ENCODE measurements around the gene FRMPD4. TPM values are rescaled to one million over a fixed set of nuclear protein-coding genes. Genes with fewer than 3 reads are reported as not detected.

The FRMPD4 gene
- total and polyA plus RNA-seq, 2 donors (not counting 1 experiment from before 2014, with no cell fraction given): 0.50 to 1.5 TPM

GRCh38 chrX:12722314-12722713 lies 584.0 kb downstream of the FRMPD4 start:
- no peak for DNase-seq (ENCODE audit: low read depth in 2 of 2)
- Histone ChIP-seq H3K27me3 (ENCODE audit: control insufficient read depth, insufficient read depth, low read length) (no peaks in the 10 kb centered on the region), H3K4me1 (ENCODE audit: control insufficient read depth, extremely low read depth, insufficient read depth, low read length) (no peaks in the 10 kb centered on the region), H3K4me2 (ENCODE audit: extremely low read depth, insufficient read depth, low read length) (no peak overlapping the region), H3K79me2 (ENCODE audit: control insufficient read depth, insufficient read depth, low read length) (no peaks in the 10 kb centered on the region), H4K20me1 (ENCODE audit: control insufficient read depth, extremely low read depth, insufficient read depth, low read length) (no peaks in the 10 kb centered on the region), H3K27ac (ENCODE audit: insufficient read depth, low read length) (no peak overlapping the region), H2AFZ (ENCODE audit: low read length) (no peak overlapping the region), H3K9ac (ENCODE audit: insufficient read depth, low read length) (no peak overlapping the region), H3K9me3 (ENCODE audit: control insufficient read depth, insufficient read depth, low read depth, low read length) (no peaks in the 10 kb centered on the region), H3K4me3 (replicated peaks in 1 of 4; ENCODE audit: control extremely low read depth in 1 of 4, insufficient read depth in 1 of 4, low read depth in 3 of 4, low read length in 4 of 4) (no peak overlapping the region), H3K36me3 (ENCODE audit: control insufficient read depth, insufficient read depth, low read length) (no peaks in the 10 kb centered on the region)
- TF ChIP-seq CTCF (conservative IDR thresholded peaks at IDR 0.05 in 1 of 2, IDR thresholded peaks at IDR 0.05 in 1 of 2; ENCODE audit: low read depth in 1 of 2, low read length in 2 of 2): no peak
- TF ChIP-seq EZH2 (IDR thresholded peaks at IDR 0.05; ENCODE audit: low read length, missing control alignments): no peak

- Histone ChIP-seq H3K9me3 (ENCODE audit: control insufficient read depth, insufficient read depth, low read depth, low read length) (no peaks in the 10 kb centered on the region), H3K27me3 (ENCODE audit: control insufficient read depth, insufficient read depth, low read length) (no peaks in the 10 kb centered on the region), H2AFZ (ENCODE audit: low read length) (no peak overlapping the region), H3K79me2 (ENCODE audit: control insufficient read depth, insufficient read depth, low read length) (no peaks in the 10 kb centered on the region), H3K27ac (ENCODE audit: insufficient read depth, low read length) (no peak overlapping the region), H4K20me1 (ENCODE audit: control insufficient read depth, extremely low read depth, insufficient read depth, low read length) (no peaks in the 10 kb centered on the region), H3K4me3 (replicated peaks in 1 of 4; ENCODE audit: control extremely low read depth in 1 of 4, insufficient read depth in 1 of 4, low read depth in 3 of 4, low read length in 4 of 4) (no peak overlapping the region), H3K9ac (ENCODE audit: insufficient read depth, low read length) (no peak overlapping the region), H3K36me3 (ENCODE audit: control insufficient read depth, insufficient read depth, low read length) (no peaks in the 10 kb centered on the region), H3K4me1 (ENCODE audit: control insufficient read depth, extremely low read depth, insufficient read depth, low read length) (no peaks in the 10 kb centered on the region), H3K4me2 (ENCODE audit: extremely low read depth, insufficient read depth, low read length) (no peak overlapping the region)
- TF ChIP-seq CTCF (conservative IDR thresholded peaks at IDR 0.05 in 1 of 2, IDR thresholded peaks at IDR 0.05 in 1 of 2; ENCODE audit: low read depth in 1 of 2, low read length in 2 of 2) (no peak), EZH2 (IDR thresholded peaks at IDR 0.05; ENCODE audit: low read length, missing control alignments) (no peak)
- no peak for DNase-seq (ENCODE audit: low read depth in 2 of 2)
Measured at GRCh38 chrX:12741416-12741815, 603.1 kb downstream of the FRMPD4 start.

GRCh38 chrX:12747433-12747832 lies 609.2 kb downstream of the FRMPD4 start:
- no peaks in the 10 kb centered on the region for H3K4me1 ChIP-seq (ENCODE audit: control insufficient read depth, extremely low read depth, insufficient read depth, low read length)
- no peaks in the 10 kb centered on the region for H3K79me2 ChIP-seq (ENCODE audit: control insufficient read depth, insufficient read depth, low read length)
- H3K9ac ChIP-seq (ENCODE audit: insufficient read depth, low read length): no peak overlapping the region
- H2AFZ ChIP-seq (ENCODE audit: low read length): no peak overlapping the region
- no peak overlapping the region for H3K27ac ChIP-seq (ENCODE audit: insufficient read depth, low read length)
- H3K27me3 ChIP-seq (ENCODE audit: control insufficient read depth, insufficient read depth, low read length): no peaks in the 10 kb centered on the region
- H3K9me3 ChIP-seq (ENCODE audit: control insufficient read depth, insufficient read depth, low read depth, low read length): no peaks in the 10 kb centered on the region
- TF ChIP-seq CTCF (conservative IDR thresholded peaks at IDR 0.05 in 1 of 2, IDR thresholded peaks at IDR 0.05 in 1 of 2; ENCODE audit: low read depth in 1 of 2, low read length in 2 of 2): no peak
- TF ChIP-seq EZH2 (IDR thresholded peaks at IDR 0.05; ENCODE audit: low read length, missing control alignments): no peak
- H3K4me2 ChIP-seq (ENCODE audit: extremely low read depth, insufficient read depth, low read length): no peak overlapping the region
- DNase-seq (ENCODE audit: low read depth in 2 of 2): no peak
- no peaks in the 10 kb centered on the region for H3K36me3 ChIP-seq (ENCODE audit: control insufficient read depth, insufficient read depth, low read length)
- no peaks in the 10 kb centered on the region for H4K20me1 ChIP-seq (ENCODE audit: control insufficient read depth, extremely low read depth, insufficient read depth, low read length)
- no peak overlapping the region for H3K4me3 ChIP-seq (replicated peaks in 1 of 4; ENCODE audit: control extremely low read depth in 1 of 4, insufficient read depth in 1 of 4, low read depth in 3 of 4, low read length in 4 of 4)
